K562 (cell line): ENCODE data around the gene SNX9. TPM values are rescaled to one million over a fixed set of nuclear protein-coding genes. Genes with fewer than 3 reads are reported as not detected.
A peak's percentile ranks its signal among the peaks of the same experiment; 100 is the strongest.

Experiments used
- ARHGAP35 ChIP-seq: fragments of 450-650 bp; IDR thresholded peaks from 2 replicates; pipeline ENCODE4 v1.6.1; 2018; ENCODE audit not compliant: partially characterized antibody
- DIDO1 ChIP-seq: fragments of 450-650 bp; IDR thresholded peaks from 2 replicates; pipeline ENCODE4 v1.6.1; 2016; ENCODE audit warnings: low read depth, missing biosample characterization, missing genetic modification characterization
- DMBX1 ChIP-seq: fragments of 250-450 bp; sonication (Bioruptor Pico); IDR thresholded peaks from 2 replicates; pipeline ENCODE4 v1.8.0; 2022; ENCODE audit warnings: inconsistent platforms, mild to moderate bottlenecking, moderate library complexity, borderline replicate concordance
- DPF2 ChIP-seq: fragments of 450-650 bp; IDR thresholded peaks from 2 replicates; pipeline ENCODE4 v1.6.1; 2016
- FOXP4 ChIP-seq: sonication (generic); formaldehyde crosslinking; IDR thresholded peaks from 2 replicates; pipeline ENCODE4 v1.8.0; 2022; ENCODE audit warnings: mild to moderate bottlenecking, missing genetic modification reagents, borderline replicate concordance
- GATAD2B ChIP-seq: fragments of 450-650 bp; IDR thresholded peaks from 2 replicates; pipeline ENCODE4 v1.6.1; 2017; ENCODE audit warnings: mild to moderate bottlenecking, borderline replicate concordance
- HINFP ChIP-seq: fragments of 450-650 bp; conservative IDR thresholded peaks from 2 replicates; pipeline ENCODE4 v1.6.1; 2016; ENCODE audit warnings: missing genetic modification characterization, low read depth, mild to moderate bottlenecking, control low read depth, missing compliant biosample characterization
- HLTF ChIP-seq: fragments of 450-650 bp; IDR thresholded peaks from 2 replicates; pipeline ENCODE4 v1.6.1; 2016
- ILF3 ChIP-seq: fragments of 450-650 bp; IDR thresholded peaks from 2 replicates; pipeline ENCODE4 v1.6.1; 2018; ENCODE audit warnings: antibody characterized with exemption, mild to moderate bottlenecking, moderate library complexity, borderline replicate concordance
- ILK ChIP-seq: fragments of 450-650 bp; IDR thresholded peaks from 2 replicates; pipeline ENCODE4 v1.6.1; 2016; ENCODE audit warnings: missing genetic modification characterization, low read depth, mild to moderate bottlenecking, missing compliant biosample characterization, moderate library complexity, borderline replicate concordance
- MTA1 ChIP-seq: fragments of 450-650 bp; IDR thresholded peaks from 2 replicates; pipeline ENCODE4 v1.6.1; 2017; ENCODE audit warnings: borderline replicate concordance
- MTA2 ChIP-seq: fragments of 450-650 bp; IDR thresholded peaks from 2 replicates; pipeline ENCODE4 v1.6.1; 2016; ENCODE audit warnings: low read depth
- POLR2B ChIP-seq: fragments of 450-650 bp; IDR thresholded peaks from 2 replicates; pipeline ENCODE4 v1.6.1; 2018; ENCODE audit warnings: low read depth; ENCODE audit not compliant: partially characterized antibody
- RAD51 ChIP-seq: fragments of 450-650 bp; IDR thresholded peaks from 2 replicates; pipeline ENCODE4 v1.7.1; 2016; ENCODE audit warnings: low read depth, mild to moderate bottlenecking, borderline replicate concordance
- RB1 ChIP-seq: fragments of 450-650 bp; IDR thresholded peaks from 2 replicates; pipeline ENCODE4 v1.6.1; 2017; ENCODE audit warnings: low read depth, mild to moderate bottlenecking
- SNIP1 ChIP-seq: fragments of 450-650 bp; IDR thresholded peaks from 2 replicates; pipeline ENCODE4 v1.7.1; 2017; ENCODE audit warnings: low read depth, mild to moderate bottlenecking
- SREBF2 ChIP-seq: sonication (generic); formaldehyde crosslinking; IDR thresholded peaks from 2 replicates; pipeline ENCODE4 v1.4.0; 2020; ENCODE audit warnings: mild to moderate bottlenecking, missing genetic modification reagents
- SRSF1 ChIP-seq: fragments of 200-400 bp; formaldehyde crosslinking; IDR thresholded peaks from 2 replicates; pipeline ENCODE4 v1.6.1; 2017; ENCODE audit warnings: mild to moderate bottlenecking, low read depth, low read length, moderate library complexity
- STAT6 ChIP-seq: sonication (generic); formaldehyde crosslinking; IDR thresholded peaks from 2 replicates; pipeline ENCODE4 v1.8.1; 2023; ENCODE audit warnings: mild to moderate bottlenecking, missing genetic modification reagents
- ZEB2 ChIP-seq: fragments of 450-650 bp; IDR thresholded peaks from 2 replicates; pipeline ENCODE4 v1.6.1; 2016
- ZNF124 ChIP-seq: sonication (generic); formaldehyde crosslinking; IDR thresholded peaks from 2 replicates; pipeline ENCODE4 v1.8.1; 2022; ENCODE audit warnings: missing genetic modification reagents
- ZNF133 ChIP-seq: fragments of 250-450 bp; sonication (Bioruptor Pico); IDR thresholded peaks from 2 replicates; pipeline ENCODE4 v1.4.0; 2020; ENCODE audit warnings: mild to moderate bottlenecking
- ZNF224 ChIP-seq: sonication (generic); formaldehyde crosslinking; IDR thresholded peaks from 2 replicates; pipeline ENCODE4 v1.8.0; 2022; ENCODE audit warnings: mild to moderate bottlenecking, missing genetic modification reagents
- polyA plus RNA-seq, 8 experiments: library from polyadenylated mRNA; depleted of rRNA in 4 of 8; stranded (reverse) in 5 of 8; unstranded in 3 of 8; fragments of >200 nt; fragmentation: Nextera tagmentation in 2 of 8; fragmentation: Illumina TruSeq in 1 of 8; extraction: Ambion mirVana in 2 of 8; extraction: Trizol in 1 of 8; gene quantifications; 2 replicates each; pipeline versions ENCODE4 v1.2.1 to v1.2.3, GENCODE V29; 2011 to 2014; ENCODE audit warnings: inconsistent platforms in 1 of 8, missing spikeins in 1 of 8
- total RNA-seq, 7 experiments: library from RNA; depleted of rRNA in 6 of 7; stranded (reverse); fragments of >200 nt in 6 of 7; fragmentation: Illumina TruSeq in 2 of 7; extraction: Trizol in 2 of 7; gene quantifications; 2 replicates each; pipeline versions ENCODE4 v1.2.1 to v1.2.3, GENCODE V29; 2011 to 2021; ENCODE audit warnings: low replicate concordance in 1 of 7
- TF ChIP-seq, protein P1 (sequence below): sonication (generic); formaldehyde crosslinking; IDR thresholded peaks from 2 replicates; pipeline ENCODE4 v1.8.0; 2022; ENCODE audit warnings: mild to moderate bottlenecking, missing genetic modification reagents

Gene SNX9
- total and polyA plus RNA-seq, 9 of the 15 experiments (the other 6 are each of a cell fraction or from before 2014, with no cell fraction given) = 6.0 to 81.7 (median 57.1) TPM

DNA sequence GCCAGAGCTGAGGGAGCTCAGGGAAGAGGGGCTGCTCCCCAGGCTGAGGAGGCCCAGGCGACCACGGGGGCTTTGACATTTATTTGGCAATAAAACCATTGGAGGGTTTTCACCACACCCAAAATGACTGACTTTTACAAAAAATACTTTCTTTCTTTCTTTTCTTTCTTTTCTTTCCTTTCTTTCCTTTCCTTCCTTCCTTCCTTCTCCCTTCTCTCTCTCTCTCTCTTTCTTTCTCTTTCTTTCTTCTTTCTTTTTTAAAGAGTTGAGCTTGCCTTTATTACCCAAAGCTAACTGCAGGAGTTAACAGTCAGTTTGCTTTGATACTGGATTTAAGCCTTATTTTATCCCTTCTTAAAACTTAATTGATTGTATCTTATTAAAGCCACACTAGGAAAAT lies 17.2 kb downstream of the SNX9 start (continued):
- TF ChIP-seq GATAD2B (0 out of 2 replicates have a peak, but pooled peaks have one; percentile 30), HINFP (tag) (no peak), FOXP4 (no peak), RAD51 (no peak), ZNF133 (CRISPR knock-in tag) (no peak), POLR2B (peak; percentile 18), ZNF224 (CRISPR knock-in tag) (no peak), ZEB2 (no peak), SNIP1 (no peak), ARHGAP35 (no peak), RB1 (no peak), STAT6 (CRISPR knock-in tag) (no peak), MTA2 (0 out of 2 replicates have a peak, but pooled peaks have one; percentile 22), DMBX1 (CRISPR knock-in tag) (no peak), MTA1 (0 out of 2 replicates have a peak, but pooled peaks have one; percentile 36), ILK (tag) (no peak), DIDO1 (tag) (no peak), SRSF1 (no peak), SREBF2 (no peak), DPF2 (0 out of 2 replicates have a peak, but pooled peaks have one; percentile 13), HLTF (peak; percentile 55; the same call in 1 of the 2 replicates), ILF3 (no peak), ZNF124 (no peak)
- TF ChIP-seq, protein P1, sequence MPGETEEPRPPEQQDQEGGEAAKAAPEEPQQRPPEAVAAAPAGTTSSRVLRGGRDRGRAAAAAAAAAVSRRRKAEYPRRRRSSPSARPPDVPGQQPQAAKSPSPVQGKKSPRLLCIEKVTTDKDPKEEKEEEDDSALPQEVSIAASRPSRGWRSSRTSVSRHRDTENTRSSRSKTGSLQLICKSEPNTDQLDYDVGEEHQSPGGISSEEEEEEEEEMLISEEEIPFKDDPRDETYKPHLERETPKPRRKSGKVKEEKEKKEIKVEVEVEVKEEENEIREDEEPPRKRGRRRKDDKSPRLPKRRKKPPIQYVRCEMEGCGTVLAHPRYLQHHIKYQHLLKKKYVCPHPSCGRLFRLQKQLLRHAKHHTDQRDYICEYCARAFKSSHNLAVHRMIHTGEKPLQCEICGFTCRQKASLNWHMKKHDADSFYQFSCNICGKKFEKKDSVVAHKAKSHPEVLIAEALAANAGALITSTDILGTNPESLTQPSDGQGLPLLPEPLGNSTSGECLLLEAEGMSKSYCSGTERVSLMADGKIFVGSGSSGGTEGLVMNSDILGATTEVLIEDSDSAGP (CRISPR knock-in tag) = no peak
